Kidney (tissue), 14 donors: ENCODE data around the gene ZNF747. TPM values are rescaled to one million over a fixed set of nuclear protein-coding genes. Genes with fewer than 3 reads are reported as not detected.

Experiments used
- DNase-seq, 5 donors: peaks; one replicate each; pipeline ENCODE4 v3.0.0-alpha.2; 2013 to 2020
- FAIRE-seq: peaks from 2 replicates; lab custom pipeline; 2012; peaks lifted over from hg19 to GRCh38; lab: Jason Lieb, UNC
- H3K27ac ChIP-seq, 2 donors: one replicate each; pipeline ENCODE4 v1.7.0; 2013; ENCODE audit warnings: low read depth in 2 of 2, low read length in 2 of 2, inconsistent platforms in 1 of 2
- H3K27me3 ChIP-seq: one replicate; pipeline ENCODE4 v1.7.1; 2013; ENCODE audit warnings: low read length, inconsistent platforms; ENCODE audit not compliant: control insufficient read depth, insufficient read depth
- H3K36me3 ChIP-seq, 3 donors: one replicate each; pipeline versions ENCODE4 v1.7.0 to v1.7.1; 2013; ENCODE audit warnings: low read length in 3 of 3, control low read depth in 1 of 3, inconsistent platforms in 1 of 3; ENCODE audit not compliant: insufficient read depth in 3 of 3, control insufficient read depth in 2 of 3
- H3K4me1 ChIP-seq, 3 donors: one replicate each; pipeline versions ENCODE4 v1.7.0 to v1.7.1; 2013; ENCODE audit warnings: low read length in 3 of 3, inconsistent platforms in 1 of 3, low read depth in 1 of 3; ENCODE audit not compliant: control insufficient read depth in 2 of 3, insufficient read depth in 2 of 3
- H3K4me3 ChIP-seq, 3 donors: one replicate each; pipeline versions ENCODE4 v1.7.0 to v1.8.1; 2013; ENCODE audit warnings: low read length in 3 of 3, control low read depth in 1 of 3, inconsistent platforms in 1 of 3
- H3K9ac ChIP-seq, 3 donors: one replicate each; pipeline versions ENCODE4 v1.7.0 to v1.7.1; 2013; ENCODE audit warnings: low read length in 3 of 3, control low read depth in 1 of 3, inconsistent platforms in 1 of 3
- H3K9me3 ChIP-seq, 3 donors: one replicate each; pipeline versions ENCODE4 v1.7.0 to v1.7.1; 2013; ENCODE audit warnings: low read length in 3 of 3, control low read depth in 1 of 3, inconsistent platforms in 1 of 3; ENCODE audit not compliant: control insufficient read depth in 2 of 3, insufficient read depth in 1 of 3
- CTCF ChIP-seq: IDR thresholded peaks from 3 replicates; pipeline ENCODE4 v1.5.1; 2012; ENCODE audit warnings: mild to moderate bottlenecking, moderate library complexity, borderline replicate concordance; ENCODE audit not compliant: insufficient read depth; ENCODE audit errors: extremely low read depth
- intact Hi-C: fragments of 100-400 bp; cut with DNase I; formaldehyde crosslinking; loops from one replicate; pipeline ENCODE4 v1.11.1; 2022
- polyA plus RNA-seq: library from polyadenylated mRNA; stranded (reverse); fragments of 350-450 nt; fragmentation: Illumina TruSeq; extraction: RNeasy Lipid Tissue Mini Kit (QIAGEN cat#74804); gene quantifications from one replicate; pipeline ENCODE4 v1.2.3, GENCODE V29; 2014; ENCODE audit warnings: low read depth, low replicate concordance; ENCODE audit not compliant: insufficient read depth
- total RNA-seq: library from RNA; stranded (reverse); fragmentation: NEBNext Ultra II Directional; extraction: Animal tissue kit (Norgen Biotek cat#: 25700); gene quantifications from one replicate; pipeline ENCODE4 v1.2.1, GENCODE V29; 2021
- donor health status: control.
- donor health status: control.
- donor health status: control.
- donor health status: control.
- donor health status: control.
- donor health status: DM: yes; HTN: yes; CAD: no.
- donor health status: Normal renal cell carcinoma (clear cell type).

ZNF747 gene
- total and polyA plus RNA-seq, 2 donors from 2014 or later = 10.1 to 11.6 TPM

- Histone ChIP-seq H3K36me3 (peaks cover 0 to 9% (median 6%) of the 10 kb centered on the region in 3 donors), H3K9ac (no peak overlapping the region), H3K4me3 (no peak overlapping the region), H3K27me3 (no peaks in the 10 kb centered on the region), H3K27ac (no peak overlapping the region), H3K9me3 (no peaks in the 10 kb centered on the region), H3K4me1 (no peaks in the 10 kb centered on the region)
- intact Hi-C loops = no loop called here
- no peak for FAIRE-seq
- TF ChIP-seq CTCF = no peak
- peak in 1 of 5 donors; percentile 34 for DNase-seq
Measured at GRCh38 chr16:30551781-30552180, 17.1 kb upstream of the ZNF747 start.

DNA sequence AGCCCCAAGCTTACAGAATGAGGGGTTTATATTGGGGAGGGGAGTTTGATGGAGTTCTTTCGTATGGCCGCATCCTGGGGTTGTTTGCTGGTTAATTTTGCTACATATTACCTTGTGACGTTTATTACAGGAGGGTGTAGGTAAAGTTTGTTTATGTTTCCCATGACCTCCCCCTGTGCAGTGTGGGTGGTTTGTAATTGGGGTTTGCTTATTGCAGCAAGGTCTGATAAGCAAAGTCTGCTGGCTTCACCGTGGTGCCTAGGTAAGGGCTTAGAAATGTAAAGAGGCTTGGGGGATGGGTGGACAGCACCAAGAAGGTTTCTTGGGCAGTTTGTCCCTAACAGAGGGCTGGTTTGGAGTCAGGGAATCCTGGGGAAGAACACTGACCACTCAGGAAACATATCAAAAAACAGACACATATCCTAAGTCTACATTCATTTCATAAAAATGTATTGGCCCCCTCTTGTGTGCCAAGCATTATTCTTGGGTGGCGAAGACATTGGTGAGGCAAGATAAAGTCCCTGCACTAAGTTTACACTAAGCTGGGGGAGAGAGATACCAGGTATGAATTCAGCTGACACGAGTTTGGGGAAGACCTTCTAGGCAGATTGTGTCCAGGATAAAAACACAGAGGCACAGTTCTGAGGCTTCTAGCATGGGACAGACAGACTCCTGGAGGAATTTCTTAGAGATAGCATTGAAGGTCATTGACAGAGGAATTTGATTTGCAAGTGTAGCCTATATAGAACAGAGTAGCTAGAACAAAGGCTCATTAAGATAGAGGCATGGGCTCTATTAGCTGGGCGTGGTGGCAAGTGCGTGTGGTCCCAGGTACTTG, 14.0 kb upstream of the ZNF747 start:
- DNase-seq (no peak), FAIRE-seq (no peak)
- no peak for TF ChIP-seq CTCF
- H3K9me3 ChIP-seq = no peaks in the 10 kb centered on the region
- no peak overlapping the region for H3K9ac ChIP-seq
- intact Hi-C loops = no loop called here
- H3K27me3 ChIP-seq = no peaks in the 10 kb centered on the region
- no peak overlapping the region for H3K4me3 ChIP-seq
- peaks cover 0 to 5% (median under 1%) of the 10 kb centered on the region in 3 donors for H3K36me3 ChIP-seq
- H3K27ac ChIP-seq = no peak overlapping the region
- no peaks in the 10 kb centered on the region for H3K4me1 ChIP-seq

DNA sequence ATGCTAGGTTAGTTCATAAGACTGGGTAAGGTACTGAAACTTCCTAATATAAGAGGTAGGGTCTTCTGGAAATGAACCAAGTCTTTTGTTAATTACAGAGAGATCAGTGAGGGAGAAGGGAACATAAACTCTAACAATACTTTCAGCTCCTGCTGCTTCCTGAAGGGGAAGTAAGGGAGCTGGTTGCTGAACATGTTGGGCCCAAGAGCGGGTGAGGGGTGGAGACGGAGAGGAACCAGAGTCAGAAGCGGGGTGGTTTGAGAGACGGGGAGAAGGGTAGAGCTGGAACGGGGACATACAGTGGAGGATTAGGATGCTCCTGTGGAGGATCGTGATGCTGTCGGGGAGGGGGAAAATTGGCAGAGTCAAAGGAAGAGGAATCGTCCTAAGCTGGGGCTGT, 11.5 kb upstream of the ZNF747 start:
- intact Hi-C loops = no loop called here
- H3K9ac ChIP-seq = no peak overlapping the region
- TF ChIP-seq CTCF = no peak
- H3K27ac ChIP-seq = no peak overlapping the region
- DNase-seq = no peak
- FAIRE-seq = no peak
- H3K36me3 ChIP-seq = no peaks in the 10 kb centered on the region
- H3K9me3 ChIP-seq = no peaks in the 10 kb centered on the region
- no peaks in the 10 kb centered on the region for H3K4me1 ChIP-seq
- H3K4me3 ChIP-seq = no peak overlapping the region
- H3K27me3 ChIP-seq = no peaks in the 10 kb centered on the region
